H1 (cell line): ENCODE data around the gene RNF10. TPM values are rescaled to one million over a fixed set of nuclear protein-coding genes. Genes with fewer than 3 reads are reported as not detected.

ENCODE experiments used
- CTCF ChIA-PET: fragments of 300-600 bp; sonication (Branson Sonifier 250); formaldehyde crosslinking; loops from one replicate; lab custom pipeline; 2021; ENCODE audit not compliant: partially characterized antibody; lab: Charles Lee
- POLR2A ChIA-PET: fragments of 300-600 bp; sonication (Branson Sonifier 250); formaldehyde crosslinking; loops from one replicate; lab custom pipeline; 2021; ENCODE audit warnings: inconsistent platforms; ENCODE audit not compliant: partially characterized antibody; lab: Charles Lee
- DNase-seq, 2 experiments: peaks; one replicate each; pipeline versions ENCODE4 v3.0.0 to v3.0.0-alpha.2; 2010 to 2022; ENCODE audit warnings: low spot score in 2 of 2, low read depth in 1 of 2, mixed read lengths in 1 of 2
- FAIRE-seq: peaks from 2 replicates; lab custom pipeline; 2011; peaks lifted over from hg19 to GRCh38; lab: Jason Lieb, UNC
- H2AFZ ChIP-seq: 2 replicates; pipeline ENCODE4 v1.8.1; 2012; ENCODE audit warnings: low read length, inconsistent platforms
- H2AK5ac ChIP-seq: 2 replicates; pipeline ENCODE4 v1.6.1; 2013; ENCODE audit warnings: low read depth, low read length
- H2BK120ac ChIP-seq: replicated peaks from 2 replicates; pipeline ENCODE3; 2013; ENCODE audit warnings: low read depth, low read length, inconsistent platforms
- H2BK12ac ChIP-seq: 2 replicates; pipeline ENCODE4 v1.6.1; 2013; ENCODE audit warnings: low read depth, low read length
- H2BK15ac ChIP-seq: 2 replicates; pipeline ENCODE4 v1.6.1; 2013; ENCODE audit warnings: low read length
- H2BK20ac ChIP-seq: 2 replicates; pipeline ENCODE4 v1.6.1; 2013; ENCODE audit warnings: low read length
- H2BK5ac ChIP-seq: 2 replicates; pipeline ENCODE4 v1.6.1; 2013; ENCODE audit warnings: low read depth, low read length
- H3K14ac ChIP-seq: 2 replicates; pipeline ENCODE4 v1.6.1; 2013; ENCODE audit warnings: inconsistent platforms; ENCODE audit not compliant: insufficient read length
- H3K18ac ChIP-seq: 2 replicates; pipeline ENCODE4 v1.6.1; 2013; ENCODE audit warnings: low read length; ENCODE audit errors: extremely low read depth
- H3K23ac ChIP-seq: 2 replicates; pipeline ENCODE4 v1.6.1; 2013; ENCODE audit warnings: inconsistent platforms; ENCODE audit not compliant: insufficient read length
- H3K23me2 ChIP-seq: 2 replicates; pipeline ENCODE4 v1.6.1; 2013; ENCODE audit warnings: low read depth, low read length
- H3K27ac ChIP-seq: 2 replicates; pipeline ENCODE4 v1.6.1; 2011; ENCODE audit warnings: low read depth, low read length, inconsistent platforms
- H3K27me3 ChIP-seq, 4 experiments: replicated peaks in 1 of 4; 1 replicate in 1 of 4; 2 replicates in 3 of 4; pipeline versions ENCODE4 v1.6.1 to v1.8.1; 2011 to 2013; ENCODE audit warnings: low read length in 3 of 4, mild to moderate bottlenecking in 3 of 4, inconsistent platforms in 2 of 4, mixed read lengths in 2 of 4, moderate library complexity in 1 of 4; ENCODE audit not compliant: control insufficient read depth in 3 of 4, insufficient read depth in 3 of 4; ENCODE audit errors: extremely low read depth in 1 of 4
- H3K36me3 ChIP-seq, 4 experiments: 2 replicates each; pipeline versions ENCODE4 v1.6.1 to v1.8.1; 2011 to 2013; ENCODE audit warnings: mild to moderate bottlenecking in 4 of 4, low read length in 3 of 4, moderate library complexity in 2 of 4, control low read depth in 1 of 4, inconsistent platforms in 1 of 4; ENCODE audit not compliant: insufficient read depth in 4 of 4, control insufficient read depth in 2 of 4
- H3K4ac ChIP-seq: replicated peaks from 2 replicates; pipeline ENCODE3; 2013; ENCODE audit warnings: low read length, low read depth, mixed read lengths, inconsistent platforms; ENCODE audit not compliant: insufficient read length
- H3K4me1 ChIP-seq, 4 experiments: replicated peaks in 1 of 4; 1 replicate in 1 of 4; 2 replicates in 3 of 4; pipeline versions ENCODE4 v1.6.1 to v1.8.1; 2011 to 2013; ENCODE audit warnings: low read length in 3 of 4, inconsistent platforms in 2 of 4, mixed read lengths in 1 of 4; ENCODE audit not compliant: insufficient read depth in 4 of 4, control insufficient read depth in 3 of 4
- H3K4me2 ChIP-seq, 2 experiments: 2 replicates each; pipeline versions ENCODE4 v1.6.1 to v1.8.1; 2011 to 2013; ENCODE audit warnings: low read depth in 2 of 2, low read length in 2 of 2, control low read depth in 1 of 2, inconsistent platforms in 1 of 2, mild to moderate bottlenecking in 1 of 2; ENCODE audit not compliant: insufficient read depth in 1 of 2
- H3K4me3 ChIP-seq, 4 experiments: fragments of 200-600, 300-600 bp in 1 of 4; sonication (generic), shearing (Covaris generic), sonication (Bioruptor Twin) in 1 of 4; 2 replicates each; pipeline versions ENCODE4 v1.5.1 to v1.8.1; 2011 to 2016; ENCODE audit warnings: low read length in 4 of 4, low read depth in 3 of 4, control low read depth in 2 of 4, inconsistent platforms in 2 of 4, mild to moderate bottlenecking in 2 of 4, mixed read lengths in 1 of 4, moderate library complexity in 1 of 4; ENCODE audit not compliant: insufficient read depth in 2 of 4; ENCODE audit errors: extremely low read depth in 1 of 4
- H3K56ac ChIP-seq: replicated peaks from 2 replicates; pipeline ENCODE3; 2013; ENCODE audit warnings: low read depth, mild to moderate bottlenecking, mixed read lengths, low read length, inconsistent platforms; ENCODE audit not compliant: insufficient read length
- H3K79me1 ChIP-seq: 2 replicates; pipeline ENCODE4 v1.6.1; 2013; ENCODE audit warnings: low read depth, low read length, control low read depth
- H3K79me2 ChIP-seq, 2 experiments: 2 replicates each; pipeline versions ENCODE4 v1.6.1 to v1.8.1; 2012 to 2013; ENCODE audit warnings: low read length in 2 of 2, mild to moderate bottlenecking in 2 of 2, inconsistent platforms in 1 of 2; ENCODE audit not compliant: insufficient read depth in 2 of 2, control insufficient read depth in 1 of 2
- H3K9ac ChIP-seq, 4 experiments: replicated peaks in 1 of 4; 1 replicate in 1 of 4; 2 replicates in 3 of 4; pipeline versions ENCODE4 v1.6.1 to v1.8.1; 2011 to 2013; ENCODE audit warnings: low read depth in 3 of 4, low read length in 3 of 4, control low read depth in 2 of 4, mild to moderate bottlenecking in 2 of 4, moderate library complexity in 2 of 4, inconsistent platforms in 1 of 4; ENCODE audit errors: extremely low read depth in 1 of 4
- H3K9me3 ChIP-seq, 2 experiments: 2 replicates each; pipeline versions ENCODE4 v1.6.1 to v1.8.1; 2012 to 2013; ENCODE audit warnings: mild to moderate bottlenecking in 2 of 2, moderate library complexity in 2 of 2, control low read depth in 1 of 2, inconsistent platforms in 1 of 2, low read depth in 1 of 2, low read length in 1 of 2, mixed read lengths in 1 of 2; ENCODE audit not compliant: insufficient read depth in 2 of 2
- H4K20me1 ChIP-seq, 2 experiments: replicated peaks in 1 of 2; 2 replicates each; pipeline versions ENCODE3 to v1.8.1; 2011 to 2013; ENCODE audit warnings: inconsistent platforms in 2 of 2, low read length in 2 of 2, mild to moderate bottlenecking in 1 of 2; ENCODE audit not compliant: insufficient read depth in 2 of 2, control insufficient read depth in 1 of 2
- H4K5ac ChIP-seq: 2 replicates; pipeline ENCODE4 v1.6.1; 2013; ENCODE audit warnings: low read length, low read depth, mixed read lengths, inconsistent platforms; ENCODE audit not compliant: insufficient read length
- H4K8ac ChIP-seq: 2 replicates; pipeline ENCODE4 v1.8.0; 2013; ENCODE audit warnings: mild to moderate bottlenecking, moderate library complexity, low read length, inconsistent platforms; ENCODE audit not compliant: insufficient read depth; ENCODE audit errors: extremely low read depth
- H4K91ac ChIP-seq: replicated peaks from 2 replicates; pipeline ENCODE3; 2013; ENCODE audit warnings: low read length, mixed read lengths, inconsistent platforms; ENCODE audit not compliant: insufficient read length
- BACH1 ChIP-seq: IDR thresholded peaks from 2 replicates; pipeline ENCODE4 v1.6.1; 2012; ENCODE audit warnings: low read length, improper control_type of control experiment
- KDM4A ChIP-seq: IDR thresholded peaks from one replicate; pipeline ENCODE4 v1.7.1; 2012; ENCODE audit warnings: low read depth, mild to moderate bottlenecking, moderate library complexity, low read length, inconsistent platforms; ENCODE audit not compliant: severe bottlenecking
- NANOG ChIP-seq: IDR thresholded peaks from 2 replicates; pipeline ENCODE4 v1.6.1; 2011; ENCODE audit warnings: low read length, low read depth, mild to moderate bottlenecking, inconsistent platforms; ENCODE audit not compliant: insufficient read depth, poor library complexity, severe bottlenecking
- RAD21 ChIP-seq, 2 experiments: IDR thresholded peaks in 1 of 2; conservative IDR thresholded peaks in 1 of 2; 2 replicates each; pipeline ENCODE4 v1.6.1; 2011; ENCODE audit warnings: low read depth in 2 of 2, low read length in 2 of 2, improper control_type of control experiment in 1 of 2, inconsistent platforms in 1 of 2, mild to moderate bottlenecking in 1 of 2, moderate library complexity in 1 of 2
- SAP30 ChIP-seq: fragments of 300-600 bp; sonication (generic); IDR thresholded peaks from 2 replicates; pipeline ENCODE4 v1.7.1; 2012; ENCODE audit warnings: low read length, moderate library complexity, mild to moderate bottlenecking, inconsistent platforms; ENCODE audit not compliant: insufficient read depth, insufficient replicate concordance
- TCF12 ChIP-seq: IDR thresholded peaks from 2 replicates; pipeline ENCODE4 v1.6.1; 2011; ENCODE audit warnings: low read depth, mild to moderate bottlenecking, low read length
- WGBS, 2 experiments: shearing (Covaris generic) in 1 of 2; methylation state at CpG; one replicate each; pipeline versions ENCODE4 v1.1.6 to v1.1.7; 2013 to 2015; ENCODE audit warnings: low lambda C conversion rate in 2 of 2, mixed read lengths in 2 of 2, inconsistent platforms in 1 of 2, low coverage in 1 of 2, missing lambda C conversion rate in 1 of 2; ENCODE audit not compliant: insufficient replicate concordance in 2 of 2, insufficient coverage in 1 of 2, insufficient read length in 1 of 2; ENCODE audit errors: extremely low coverage in 1 of 2, missing lambda C conversion rate in 1 of 2; 5-methylcytosine and 5-hydroxymethylcytosine counted together
- polyA plus RNA-seq, 7 experiments: library from polyadenylated mRNA; depleted of rRNA in 3 of 7; stranded (reverse) in 5 of 7; unstranded in 2 of 7; fragments of >200 nt in 5 of 7; fragments of 200-250 nt in 2 of 7; gene quantifications; 1 replicate in 5 of 7; 2 replicates in 1 of 7; 4 replicates in 1 of 7; pipeline versions ENCODE4 v1.2.1 to v1.2.3, GENCODE V29; 2011 to 2013; ENCODE audit warnings: missing spikeins in 2 of 7, mixed read lengths in 2 of 7
- total RNA-seq: library from RNA; stranded (reverse); fragmentation: NEBNext Ultra II Directional; extraction: Animal tissue kit (Norgen Biotek cat#: 25700); gene quantifications from 2 replicates; pipeline ENCODE4 v1.2.1, GENCODE V29; 2021

Gene RNF10
- total and polyA plus RNA-seq, 2 of the 8 experiments (the other 6 are each of a cell fraction or from before 2014, with no cell fraction given) = 71.6 to 171 TPM

- H2BK20ac ChIP-seq = no peak overlapping the region
- H3K79me2 ChIP-seq = peaks cover 14 to 79% of the 10 kb centered on the region in 2 experiments
- no peaks in the 10 kb centered on the region for H3K23me2 ChIP-seq
- no peak overlapping the region for H3K56ac ChIP-seq
- H2BK12ac ChIP-seq = no peak overlapping the region
- peaks cover 2 to 23% (median 5%) of the 10 kb centered on the region in 4 experiments; a peak in 5 of 8 replicates for H3K36me3 ChIP-seq
- no peak overlapping the region for H3K4ac ChIP-seq
- no peak overlapping the region for H2BK120ac ChIP-seq
- H2AK5ac ChIP-seq = no peak overlapping the region
- peaks cover 15 to 17% of the 10 kb centered on the region in 2 experiments for H4K20me1 ChIP-seq
- WGBS, 2 experiments = 95% methylated on average over 5 of the region's 5 CpGs; no CpG with 5 or more reads in 1 of the 2 experiments
- POLR2A ChIA-PET = interaction anchor here (1.0 kb wide), 2 partner anchors 18 to 39 kb away, joined by 3 to 4 read pairs; partner anchors contain the start of gene POP5
- no peaks in the 10 kb centered on the region for H3K9me3 ChIP-seq
- no peak overlapping the region for H3K23ac ChIP-seq
- FAIRE-seq = no peak
- no peak overlapping the region for H2AFZ ChIP-seq
- H2BK5ac ChIP-seq = no peak overlapping the region
- H4K91ac ChIP-seq = no peak overlapping the region
- H3K18ac ChIP-seq = no peak overlapping the region
- H3K4me1 ChIP-seq = 0 out of 7 replicates have a peak, but pooled peaks cover 0 to 2% (median 0%) of the 10 kb centered on the region in 4 experiments
- no peak overlapping the region for H4K5ac ChIP-seq
- no peak overlapping the region for H3K4me2 ChIP-seq
- no peak overlapping the region for H3K4me3 ChIP-seq
- DNase-seq = no peak
- H3K27me3 ChIP-seq = no peaks in the 10 kb centered on the region
- H3K14ac ChIP-seq = no peak overlapping the region
- no peak for TF ChIP-seq KDM4A
- no peak for TF ChIP-seq SAP30
- TF ChIP-seq RAD21 (IDR thresholded peaks at IDR 0.05 in 1 of 2, conservative IDR thresholded peaks at IDR 0.05 in 1 of 2; ENCODE audit: low read depth in 2 of 2, low read length in 2 of 2) = no peak
- TF ChIP-seq TCF12 = no peak
- TF ChIP-seq BACH1 = no peak
- no peak for TF ChIP-seq NANOG
- H4K8ac ChIP-seq = no peak overlapping the region
- no peak overlapping the region for H3K27ac ChIP-seq
- CTCF ChIA-PET = no interaction called here
- H3K79me1 ChIP-seq = peaks cover 4% of the 10 kb centered on the region
- H3K9ac ChIP-seq = no peak overlapping the region
- H2BK15ac ChIP-seq = no peak overlapping the region
Measured at GRCh38 chr12:120542166-120542565, 8.0 kb downstream of the RNF10 start.
